GM18870 (cell line): ENCODE measurements around the gene CHPF2.

Source experiments
- ATAC-seq: cut with Tn5 transposase; IDR thresholded peaks from one replicate; pipeline ENCODE4 v1.9.1; 2021; ENCODE audit warnings: moderate library complexity; ENCODE audit not compliant: unreplicated experiment

Gene CHPF2

DNA sequence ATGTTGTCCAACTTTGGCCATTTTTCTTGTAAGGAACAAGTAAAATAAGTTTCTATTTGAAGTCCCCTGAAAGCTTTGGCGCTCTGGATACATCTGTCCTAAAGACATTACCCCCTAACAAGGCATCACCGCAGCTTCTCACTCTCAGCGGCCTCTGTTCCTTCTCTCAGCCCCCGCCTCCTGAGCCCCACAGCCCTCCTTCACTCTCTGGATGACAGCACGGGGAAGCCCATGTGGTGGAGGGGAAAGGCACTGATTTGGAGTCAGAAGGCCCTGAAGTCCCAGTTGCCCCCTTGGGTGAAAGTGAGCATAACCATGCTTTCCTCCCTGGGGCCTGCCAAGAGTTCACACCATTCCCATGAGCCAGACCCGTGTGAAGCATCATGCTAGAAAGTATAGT is 26.6 kb upstream of the CHPF2 start:
- ATAC-seq: no peak

DNA sequence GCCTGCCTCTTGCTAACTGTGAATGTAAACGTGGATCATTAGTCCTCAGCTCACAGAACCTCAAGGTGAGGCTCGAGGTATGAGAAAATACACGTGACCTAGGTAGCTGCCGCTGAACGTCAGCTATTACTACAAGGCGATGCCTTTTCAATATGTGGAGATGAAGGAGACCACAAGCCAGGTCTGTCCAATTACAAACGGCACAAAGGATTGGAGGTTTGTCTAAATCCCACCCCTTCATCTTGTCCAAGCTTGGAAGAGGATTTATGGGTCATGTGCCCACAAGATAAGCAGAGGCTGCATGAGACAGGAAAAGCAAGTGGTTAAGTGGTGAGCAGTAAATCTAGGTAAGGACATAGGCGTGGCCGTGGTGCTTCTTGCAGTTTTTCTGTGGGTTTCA is 25.4 kb upstream of the CHPF2 start:
- no peak for ATAC-seq

DNA sequence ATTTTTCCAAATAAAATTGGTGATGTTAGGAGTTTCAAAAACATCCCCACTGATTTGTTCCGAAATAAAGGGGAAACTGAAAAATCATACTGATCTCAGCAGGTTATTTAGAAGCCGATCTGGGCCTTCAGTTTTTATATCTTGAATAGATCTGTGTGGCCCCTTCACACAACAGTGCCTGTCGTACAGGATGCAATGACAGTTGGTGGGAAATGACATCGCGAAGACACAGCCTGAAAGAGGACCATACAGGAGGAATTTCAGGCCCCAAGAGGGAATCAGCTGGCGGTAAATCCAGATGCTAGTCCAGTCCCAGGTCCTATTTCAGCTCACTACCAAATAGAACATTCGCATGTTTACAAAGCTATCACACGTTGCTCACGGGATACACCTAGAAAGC is 25.0 kb upstream of the CHPF2 start:
- no peak for ATAC-seq

DNA sequence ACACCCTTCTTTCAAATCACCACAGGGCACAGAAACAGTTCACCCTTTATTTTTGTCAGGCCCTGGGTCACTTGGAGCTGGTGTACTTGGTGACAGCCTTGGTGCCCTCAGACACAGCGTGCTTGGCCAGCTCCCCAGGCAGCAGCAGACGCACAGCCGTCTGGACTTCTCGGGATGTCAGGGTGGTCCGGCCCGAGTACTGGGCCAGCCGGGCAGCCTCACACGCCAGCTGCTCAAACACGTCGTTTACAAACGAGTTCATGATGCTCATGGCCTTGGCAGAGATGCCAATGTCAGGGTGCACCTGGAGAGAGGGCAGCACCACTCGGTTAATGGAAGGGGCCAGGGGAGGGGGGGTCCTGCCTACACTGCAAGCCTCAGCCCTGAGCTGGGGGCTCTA is 24.5 kb upstream of the CHPF2 start:
- ATAC-seq: no peak

DNA sequence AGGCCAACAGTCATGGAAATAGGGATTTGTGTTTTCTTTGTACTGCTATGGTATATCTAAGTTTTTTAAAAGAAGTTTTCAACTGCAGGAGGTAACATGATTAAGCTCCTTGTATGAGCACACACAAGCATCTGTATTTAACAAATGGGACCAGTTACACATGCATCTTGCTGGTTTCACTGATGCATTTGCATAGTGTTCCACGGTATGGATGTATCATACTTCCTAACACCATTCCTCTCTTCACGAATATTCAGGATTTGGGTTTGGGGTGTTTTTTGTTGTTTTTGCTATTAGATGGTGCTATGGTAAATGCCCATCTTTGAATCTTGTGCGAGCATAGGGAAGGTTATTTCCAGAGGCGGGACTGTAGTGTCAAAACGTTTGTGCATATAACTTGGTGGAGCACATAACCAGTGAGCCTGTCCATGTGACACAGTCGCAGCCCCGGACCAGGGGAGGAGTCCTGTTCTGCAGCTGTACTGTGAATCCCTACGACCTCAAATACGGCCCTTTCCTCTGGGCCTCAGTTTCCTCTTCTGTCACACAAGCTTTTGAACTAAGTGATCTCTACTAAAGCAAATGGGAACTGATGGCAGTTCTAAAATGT is 23.9 kb upstream of the CHPF2 start:
- no peak for ATAC-seq

DNA sequence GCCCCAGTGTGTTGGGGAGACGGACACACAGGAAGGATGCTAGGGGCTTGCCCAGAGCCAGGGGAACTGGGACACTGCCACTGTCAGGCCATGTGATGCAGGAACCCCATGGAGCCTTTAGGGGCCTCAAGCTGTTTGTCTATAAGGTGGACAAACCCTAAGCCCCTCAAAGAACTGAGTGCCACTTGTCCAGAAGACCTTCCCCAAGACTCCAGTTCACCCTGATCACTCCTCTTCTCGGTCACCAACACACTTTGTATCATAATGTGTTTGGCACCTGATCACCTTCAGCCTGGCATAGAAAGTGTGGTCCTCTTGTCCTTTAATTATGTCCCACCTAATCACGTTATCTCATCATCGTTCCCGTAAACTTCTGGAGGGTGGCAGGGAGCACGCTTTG is 22.7 kb upstream of the CHPF2 start:
- ATAC-seq: no peak

DNA sequence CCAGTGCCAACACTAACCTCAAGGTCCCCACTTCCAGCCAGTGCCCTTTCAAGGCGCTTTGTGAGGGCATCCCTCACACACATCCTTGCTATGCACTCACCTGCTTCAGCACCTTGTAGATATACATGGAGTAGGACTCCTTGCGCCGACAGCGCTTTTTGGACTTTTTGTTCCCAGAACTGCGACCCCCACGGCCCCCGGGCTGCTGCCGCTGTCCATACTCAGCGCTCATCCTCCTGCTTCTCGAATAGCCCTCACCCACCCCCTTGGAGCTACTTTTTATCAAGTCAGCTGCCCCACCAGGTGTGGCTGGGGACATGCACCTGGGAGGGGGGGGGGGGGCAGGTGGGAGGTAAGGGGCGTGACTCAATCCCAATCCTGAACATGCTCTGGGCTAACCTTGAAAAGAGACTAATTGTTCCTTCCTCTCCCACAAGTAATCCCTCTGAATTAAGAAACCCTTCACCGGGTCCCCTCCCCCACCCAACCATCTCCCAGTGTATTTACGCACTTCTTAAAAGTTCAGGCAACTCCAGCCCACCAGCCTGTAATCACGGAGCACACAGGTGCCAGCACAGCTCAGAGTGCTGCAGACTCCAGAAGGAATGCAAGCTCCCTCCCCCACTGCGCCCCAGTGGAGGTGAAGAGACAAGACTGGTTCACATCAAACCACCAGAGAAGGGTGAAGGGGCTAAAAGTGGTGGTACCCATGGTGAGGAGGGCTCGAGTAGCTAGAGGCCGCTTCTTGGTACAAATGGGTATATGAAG is 22.0 kb upstream of the CHPF2 start, which contains the start of gene H2BK1:
TSS of gene H2BK1 (minus strand) at position 402 of the 768 bp plus-strand sequence. CDS start at position 232, 170 bp downstream.
- no peak for ATAC-seq

DNA sequence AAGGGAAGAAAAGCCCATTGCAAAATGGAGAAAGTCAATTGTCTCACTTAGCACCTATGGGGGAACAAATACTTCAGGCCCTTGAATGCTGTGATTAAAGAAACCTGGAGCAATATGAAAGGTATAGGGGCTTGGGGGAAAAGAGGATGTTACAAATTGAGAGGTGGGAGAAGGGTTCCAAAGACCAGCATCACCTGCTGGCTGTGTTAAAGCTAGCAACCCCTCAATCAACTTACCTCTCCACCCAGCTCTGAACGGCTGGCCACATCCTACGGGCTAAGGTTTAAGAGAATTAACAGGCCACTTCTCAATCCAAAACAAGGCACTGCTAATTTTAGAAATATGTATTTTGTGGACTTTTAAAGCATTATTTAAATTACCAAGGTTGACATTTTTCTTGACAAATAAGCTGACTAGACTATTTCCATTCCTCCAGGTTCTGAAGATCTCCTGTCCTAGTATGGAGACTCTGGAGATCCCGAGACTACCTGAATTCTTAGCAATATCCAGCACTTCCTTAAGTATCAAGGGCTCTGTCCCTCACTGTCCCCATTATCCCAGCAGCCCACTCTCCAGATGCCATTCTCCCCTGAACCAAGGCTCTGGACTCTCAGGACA is 21.0 kb upstream of the CHPF2 start:
- ATAC-seq: no peak

DNA sequence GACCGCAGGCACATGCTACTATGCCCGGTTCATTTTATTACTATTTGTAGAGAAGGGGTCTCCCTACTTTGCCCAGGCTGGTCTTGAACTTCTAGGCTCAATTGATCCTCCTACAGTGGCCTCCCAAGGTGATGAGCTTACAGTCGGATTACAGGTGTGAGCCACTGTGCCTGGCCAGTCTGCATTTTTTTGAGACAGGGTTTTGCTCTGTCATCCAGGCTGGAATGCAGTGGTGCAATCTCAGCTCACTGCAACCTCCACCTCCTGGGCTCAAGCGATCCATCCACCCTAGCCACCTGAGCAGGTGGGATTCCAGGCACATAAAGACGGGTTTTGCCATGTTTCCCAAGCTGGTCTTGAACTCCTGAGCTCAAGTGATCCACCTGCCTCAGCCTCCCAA is 19.7 kb upstream of the CHPF2 start:
- ATAC-seq: no peak

DNA sequence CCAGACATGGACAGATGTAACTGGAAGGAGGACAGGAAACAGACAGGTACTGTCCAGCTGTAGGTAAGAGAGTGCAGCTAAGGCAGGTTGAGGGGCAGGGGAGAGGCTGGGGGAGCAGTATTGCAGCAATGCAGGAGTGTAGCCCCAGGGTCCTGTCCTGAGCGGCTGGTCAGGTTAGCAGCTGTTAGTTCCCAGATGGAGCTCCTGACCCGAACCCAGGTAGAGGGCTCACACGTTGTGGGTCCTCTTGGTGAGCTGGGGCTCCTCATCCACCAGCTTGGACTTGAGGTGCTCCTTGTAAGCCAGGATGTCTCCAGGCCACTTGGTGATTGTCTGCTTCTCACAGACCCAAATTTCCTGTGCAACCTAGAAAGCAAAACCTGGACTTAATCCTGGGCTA is 18.5 kb upstream of the CHPF2 start:
- ATAC-seq: no peak

DNA sequence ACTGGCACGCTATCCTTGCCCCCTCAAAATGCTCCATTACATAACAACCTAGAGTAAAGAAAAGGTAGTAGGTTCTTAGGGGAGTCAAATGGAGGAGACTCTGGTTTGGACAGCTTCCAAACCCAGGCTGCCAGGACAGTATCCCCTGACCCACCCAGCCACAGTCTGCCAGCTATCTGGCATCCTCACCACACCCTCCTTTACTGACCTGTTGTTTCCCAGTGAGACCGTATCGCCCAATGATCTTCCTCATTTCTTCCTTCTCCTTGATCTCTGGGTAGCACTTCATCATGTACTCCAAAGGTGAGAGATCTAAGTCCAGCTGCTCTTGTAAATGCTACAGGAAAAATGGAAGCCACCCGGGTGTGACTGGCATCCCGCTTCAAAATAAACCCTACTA is 16.9 kb upstream of the CHPF2 start:
- no peak for ATAC-seq

DNA sequence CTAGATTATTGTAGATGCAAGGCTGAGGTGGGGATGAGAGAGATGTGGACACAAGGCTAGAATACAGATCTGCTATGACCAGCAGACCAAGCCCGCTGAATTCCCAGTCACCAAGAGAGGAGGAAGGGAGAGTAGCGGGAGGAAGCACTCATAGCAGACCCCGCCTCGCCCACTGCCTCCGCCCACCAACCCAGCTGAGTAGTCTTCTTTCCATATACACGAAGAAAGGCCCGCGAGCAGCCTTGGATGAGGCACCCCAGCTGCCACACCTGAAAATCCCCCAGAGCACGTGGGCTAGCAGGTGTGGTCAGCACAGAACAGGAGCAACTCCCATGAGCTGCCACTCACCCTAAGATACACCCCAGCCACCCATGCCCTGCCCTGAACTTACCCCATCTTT is 14.1 kb upstream of the CHPF2 start:
- ATAC-seq: no peak

DNA sequence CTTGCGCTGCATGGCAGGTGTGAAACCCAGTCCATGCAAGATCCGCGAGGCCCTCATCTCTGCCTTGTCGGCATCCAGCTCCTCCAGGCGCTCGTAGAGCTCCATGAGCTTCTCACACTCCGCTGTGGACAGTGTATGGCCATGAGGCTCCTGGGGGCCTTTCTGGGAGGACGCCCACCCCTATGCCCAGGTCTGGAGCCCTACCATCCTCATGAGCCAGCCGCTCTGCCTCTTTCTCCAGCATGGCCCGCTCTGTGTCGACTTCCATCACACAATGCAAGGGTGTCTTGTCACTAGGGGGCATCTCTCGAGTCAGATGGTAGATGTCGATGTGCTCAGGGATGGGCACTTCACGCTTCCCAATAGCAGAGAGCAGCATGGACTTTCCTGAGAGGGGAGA is 8.6 kb upstream of the CHPF2 start:
- ATAC-seq: no peak

DNA sequence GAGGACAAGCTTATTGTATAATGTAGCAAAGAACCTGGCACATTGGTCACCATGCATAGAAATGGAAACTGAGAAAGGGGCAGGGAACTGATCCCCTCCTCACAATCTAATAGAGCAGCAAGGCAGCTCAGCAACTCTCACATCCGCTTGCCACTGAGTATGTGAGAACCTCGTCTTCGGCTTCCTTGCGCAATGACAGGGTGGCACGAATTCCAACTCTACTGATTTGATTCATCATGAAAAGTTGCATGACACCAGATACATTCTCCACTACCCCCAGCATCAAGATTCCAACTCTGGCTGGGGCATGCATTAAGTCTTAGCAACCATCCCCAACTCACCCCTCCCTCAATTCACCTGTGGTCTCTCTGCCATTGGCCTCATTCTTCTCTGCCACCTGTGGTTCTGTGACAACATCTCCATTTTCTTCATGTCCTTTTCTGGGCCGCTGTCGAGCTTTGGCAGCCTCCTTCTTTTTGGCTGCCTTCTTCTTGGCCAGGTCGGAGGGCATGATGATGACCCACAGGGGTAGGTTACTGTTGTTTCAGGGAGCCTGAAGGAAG is 6.3 kb upstream of the CHPF2 start:
- no peak for ATAC-seq

DNA sequence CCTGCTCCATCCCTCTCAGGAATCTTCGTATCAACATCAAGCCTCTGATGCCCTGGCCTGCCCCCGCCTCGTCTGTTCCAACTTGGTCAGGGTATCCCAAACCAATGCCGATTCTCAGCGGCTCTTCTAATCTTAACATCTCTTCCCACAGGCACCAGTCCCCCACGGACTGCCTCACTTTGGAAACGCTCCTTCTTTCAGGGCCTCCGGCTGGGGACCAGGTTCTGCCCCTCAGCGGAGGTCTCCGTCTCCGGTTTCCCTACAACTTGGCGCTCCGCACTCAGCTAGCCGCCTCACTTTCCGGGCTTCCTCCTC is 5.8 kb upstream of the CHPF2 start:
- ATAC-seq: no peak

DNA sequence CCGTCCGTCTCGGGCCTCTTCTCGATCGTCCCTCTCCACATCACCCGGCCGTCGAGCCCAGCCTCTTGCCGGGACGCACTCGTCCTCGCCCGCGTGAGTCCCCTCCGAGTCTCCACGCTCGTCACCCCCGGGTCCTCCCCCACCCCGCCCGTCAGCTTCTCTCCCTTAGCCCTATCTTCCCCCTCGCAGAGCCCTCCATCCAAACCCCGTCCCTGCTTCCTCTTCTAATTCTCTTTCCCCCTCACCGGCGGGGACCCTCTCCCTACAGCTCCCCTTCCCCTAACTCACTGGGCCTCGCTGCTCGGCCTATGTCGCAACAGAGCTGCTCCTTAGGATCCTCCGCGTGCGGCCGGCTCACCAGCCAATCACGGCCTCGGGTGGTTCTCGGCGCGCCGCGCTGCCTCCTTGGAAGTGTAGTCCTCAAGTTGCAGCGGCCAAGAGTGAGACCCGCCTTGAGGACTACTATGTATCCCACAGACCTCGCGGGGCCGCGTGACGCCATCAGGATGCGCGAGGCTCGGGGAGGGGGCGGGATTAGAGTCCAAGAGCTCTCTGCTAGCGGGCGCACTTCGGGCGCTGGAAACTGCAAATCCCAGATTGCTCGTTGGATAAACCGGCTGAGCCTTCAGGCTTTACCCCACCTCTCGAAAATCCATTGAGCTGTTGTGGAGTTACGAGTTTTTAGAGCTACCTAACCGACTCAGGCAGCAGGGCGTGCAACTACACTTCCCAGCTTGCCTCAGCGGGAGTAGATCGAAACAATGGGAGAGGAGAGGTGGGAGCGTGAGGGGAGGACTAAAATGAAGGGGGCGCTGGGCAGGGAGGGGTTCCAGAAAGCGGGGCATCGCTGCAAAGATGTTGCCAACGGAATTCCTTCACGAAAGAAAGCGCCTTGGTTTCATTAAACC is 5.2 kb upstream of the CHPF2 start, which contains the start of gene ABCF2:
TSS of gene ABCF2 (minus strand) at position 331 of the 908 bp plus-strand sequence. CDS start 747 bp downstream, outside the sequence.
- ATAC-seq: peak; percentile 95

DNA sequence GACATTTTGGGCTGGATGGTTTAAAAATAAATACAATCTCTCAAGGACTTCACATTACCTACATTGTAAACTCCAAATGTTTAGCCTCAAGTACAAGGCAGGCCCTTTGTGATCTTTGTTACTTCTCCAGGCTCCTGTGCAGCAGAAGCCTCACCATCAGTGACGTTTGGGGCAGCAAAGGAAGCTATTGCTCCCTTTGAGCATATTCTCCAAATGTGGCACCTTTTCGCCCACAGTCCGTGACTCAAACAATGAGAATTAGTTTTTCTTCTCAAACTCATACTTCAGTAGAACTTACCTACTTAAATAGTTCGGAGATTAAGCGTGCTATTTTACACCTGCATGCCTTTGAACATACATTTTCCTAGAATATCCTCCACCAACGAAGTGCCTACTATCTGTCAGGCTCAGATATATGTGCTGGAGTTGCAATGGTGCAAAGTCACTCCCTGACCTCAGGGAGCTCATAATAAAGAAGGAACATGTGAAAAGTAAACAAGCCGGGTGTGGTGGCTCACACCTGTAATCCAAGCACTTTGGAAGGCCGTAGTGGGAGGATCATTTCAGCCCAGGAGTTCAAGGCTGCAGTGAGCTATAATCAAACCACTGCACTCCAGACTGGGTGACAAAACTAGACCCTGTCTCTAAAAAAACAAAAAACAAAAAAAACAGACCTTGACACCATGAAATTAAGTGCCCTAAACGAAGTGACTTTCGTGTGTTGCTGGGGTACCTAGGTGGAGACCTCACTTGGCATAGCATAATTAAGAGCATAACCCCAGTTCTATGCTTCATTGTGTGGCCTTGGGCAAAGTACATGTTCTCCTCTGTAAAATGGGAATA is 4.0 kb upstream of the CHPF2 start:
- ATAC-seq: no peak

DNA sequence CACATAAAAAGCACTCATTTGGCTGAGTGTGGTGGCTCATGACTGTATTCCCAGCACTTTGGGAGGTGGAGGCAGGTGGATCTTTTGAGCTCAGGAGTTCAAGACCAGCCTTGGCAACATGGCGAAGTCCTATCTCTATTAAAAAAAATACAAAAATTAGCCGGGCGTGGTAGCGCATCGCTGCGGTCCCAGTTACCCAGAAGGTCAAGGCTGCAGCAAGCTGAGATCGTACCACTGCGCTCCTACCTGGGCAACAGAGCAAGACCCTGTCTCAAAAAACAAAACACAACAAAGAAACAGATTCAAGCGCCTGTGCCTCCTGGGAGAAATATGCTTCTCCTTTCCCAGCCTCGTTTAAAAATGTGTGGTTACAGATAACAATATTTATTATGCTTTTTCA is 3.0 kb upstream of the CHPF2 start:
- ATAC-seq: no peak

DNA sequence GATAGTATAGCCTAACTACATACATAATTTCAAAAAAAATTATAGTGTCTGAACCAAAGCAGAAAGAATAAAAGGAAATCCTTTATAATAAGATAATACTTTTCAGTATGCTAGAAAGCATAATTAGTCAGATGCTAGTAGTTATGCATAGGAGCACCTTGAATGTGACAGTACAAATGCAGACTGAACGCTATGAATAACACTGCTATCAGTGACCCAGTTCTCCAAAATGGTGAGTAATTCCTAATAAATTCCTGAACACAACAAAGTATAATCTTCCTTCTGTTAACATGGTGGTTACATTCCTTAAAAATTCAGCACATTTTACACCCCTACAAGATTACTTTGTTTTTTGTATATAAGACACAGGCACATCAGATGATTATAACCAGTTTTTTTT is 1.2 kb upstream of the CHPF2 start:
- ATAC-seq: no peak
